GM12878 (cell line): Measurements from ENCODE around the gene COPE. TPM values are rescaled to one million over a fixed set of nuclear protein-coding genes. Genes with fewer than 3 reads are reported as not detected.

Source experiments
- CBX5 ChIP-seq: sonication (generic); IDR thresholded peaks from 2 replicates; pipeline ENCODE4 v1.6.1; 2016; ENCODE audit warnings: low read depth, moderate library complexity, mild to moderate bottlenecking, inconsistent platforms
- CHD2 ChIP-seq: IDR thresholded peaks from 2 replicates; pipeline ENCODE4 v1.6.1; 2011; ENCODE audit warnings: low read depth, low read length, improper control_type of control experiment, borderline replicate concordance
- CUX1 ChIP-seq: IDR thresholded peaks from 2 replicates; pipeline ENCODE4 v1.6.1; 2012; ENCODE audit warnings: improper control_type of control experiment, low read depth, low read length; ENCODE audit not compliant: insufficient replicate concordance
- FOS ChIP-seq: IDR thresholded peaks from 3 replicates; pipeline ENCODE4 v1.6.1; 2011; ENCODE audit warnings: borderline replicate concordance; ENCODE audit not compliant: insufficient read length; ENCODE audit errors: extremely low read depth
- GATAD2B ChIP-seq: fragments of 450-650 bp; conservative IDR thresholded peaks from 2 replicates; pipeline ENCODE4 v1.6.1; 2017; ENCODE audit warnings: low read depth, mild to moderate bottlenecking, moderate library complexity
- HDAC2 ChIP-seq: fragments of 200-600 bp; sonication (generic); IDR thresholded peaks from 2 replicates; pipeline ENCODE4 v1.6.1; 2017
- IRF4 ChIP-seq: IDR thresholded peaks from 2 replicates; pipeline ENCODE4 v1.6.1; 2011; ENCODE audit warnings: low read depth, low read length
- KDM1A ChIP-seq: fragments of 200-600 bp; sonication (generic); IDR thresholded peaks from 2 replicates; pipeline ENCODE4 v1.6.1; 2016; ENCODE audit warnings: borderline replicate concordance
- NFXL1 ChIP-seq: fragments of 450-650 bp; IDR thresholded peaks from 2 replicates; pipeline ENCODE4 v1.6.1; 2017; ENCODE audit warnings: antibody characterized with exemption, mild to moderate bottlenecking, borderline replicate concordance
- NFYA ChIP-seq: IDR thresholded peaks from 2 replicates; pipeline ENCODE4 v1.6.1; 2011; ENCODE audit warnings: low read depth, mild to moderate bottlenecking, low read length, improper control_type of control experiment, borderline replicate concordance
- NFYB ChIP-seq: IDR thresholded peaks from 2 replicates; pipeline ENCODE4 v1.6.1; 2011; ENCODE audit warnings: low read depth, mild to moderate bottlenecking, low read length, improper control_type of control experiment, moderate library complexity; ENCODE audit not compliant: insufficient read depth
- NR2C2 ChIP-seq: IDR thresholded peaks from 2 replicates; pipeline ENCODE4 v1.6.1; 2011; ENCODE audit warnings: borderline replicate concordance, low read depth; ENCODE audit not compliant: control insufficient read depth, insufficient read length
- POLR2AphosphoS2 ChIP-seq: IDR thresholded peaks from 2 replicates; pipeline ENCODE4 v1.6.1; 2011; ENCODE audit warnings: low read depth, mild to moderate bottlenecking, low read length, improper control_type of control experiment, moderate library complexity
- RFX5 ChIP-seq: IDR thresholded peaks from 2 replicates; pipeline ENCODE4 v1.6.1; 2011; ENCODE audit warnings: low read depth, low read length, improper control_type of control experiment
- SIN3A ChIP-seq: IDR thresholded peaks from 2 replicates; pipeline ENCODE4 v1.6.1; 2012; ENCODE audit warnings: low read depth, low read length, improper control_type of control experiment
- SPI1 ChIP-seq: IDR thresholded peaks from 2 replicates; pipeline ENCODE4 v1.6.1; 2011; ENCODE audit warnings: low read depth, mild to moderate bottlenecking, low read length, moderate library complexity, borderline replicate concordance; ENCODE audit not compliant: insufficient read depth
- SRF ChIP-seq, 2 experiments: IDR thresholded peaks; 2 replicates each; pipeline ENCODE4 v1.6.1; 2011; ENCODE audit warnings: low read depth in 2 of 2, low read length in 2 of 2, mild to moderate bottlenecking in 1 of 2, moderate library complexity in 1 of 2
- STAT3 ChIP-seq: IDR thresholded peaks from 2 replicates; pipeline ENCODE4 v1.6.1; 2011; ENCODE audit warnings: low read depth, low read length, improper control_type of control experiment
- TCF3 ChIP-seq: IDR thresholded peaks from 2 replicates; pipeline ENCODE4 v1.6.1; 2012; ENCODE audit warnings: low read depth, mild to moderate bottlenecking, low read length, borderline replicate concordance; ENCODE audit not compliant: insufficient read depth
- WRNIP1 ChIP-seq: IDR thresholded peaks from 2 replicates; pipeline ENCODE4 v1.6.1; 2011; ENCODE audit warnings: low read depth, low read length, improper control_type of control experiment, borderline replicate concordance
- YY1 ChIP-seq: IDR thresholded peaks from 2 replicates; pipeline ENCODE4 v1.6.1; 2011; ENCODE audit warnings: low read depth, mild to moderate bottlenecking, low read length
- ZBTB4 ChIP-seq: fragments of 450-650 bp; formaldehyde crosslinking; IDR thresholded peaks from 2 replicates; pipeline ENCODE4 v1.4.0; 2022; ENCODE audit warnings: mild to moderate bottlenecking, moderate library complexity
- polyA plus RNA-seq, 11 experiments: library from polyadenylated mRNA; depleted of rRNA in 4 of 11; unstranded in 6 of 11; stranded (reverse) in 5 of 11; fragments of >200 nt; fragmentation: Nextera tagmentation in 4 of 11; fragmentation: Illumina TruSeq in 1 of 11; extraction: Ambion mirVana in 4 of 11; extraction: Trizol in 1 of 11; gene quantifications; 1 replicate in 1 of 11; 2 replicates in 10 of 11; pipeline versions ENCODE4 v1.2.1 to v1.2.3, GENCODE V29; 2011 to 2016; ENCODE audit warnings: inconsistent platforms in 2 of 11, missing spikeins in 2 of 11, low read depth in 1 of 11
- total RNA-seq, 4 experiments: library from RNA; depleted of rRNA in 3 of 4; stranded (reverse); fragments of >200 nt in 3 of 4; fragmentation: Illumina TruSeq in 1 of 4; extraction: Trizol in 1 of 4; gene quantifications; 2 replicates each; pipeline versions ENCODE4 v1.2.1 to v1.2.3, GENCODE V29; 2013 to 2021

The COPE gene
- total and polyA plus RNA-seq, 10 of the 15 experiments (the other 5 are each of a cell fraction or from before 2014, with no cell fraction given): 3.5 to 464 (median 222) TPM

- TF ChIP-seq NFYA (peak; percentile 45; the same call in 1 of the 2 replicates), KDM1A (no peak), CHD2 (peak; percentile 96), FOS (peak; percentile 41), WRNIP1 (no peak), NFXL1 (no peak), CBX5 (no peak), SRF (IDR thresholded peaks at IDR 0.05; ENCODE audit: low read depth in 2 of 2, low read length in 2 of 2) (peak; percentile 61 to 88), POLR2AphosphoS2 (peak; percentile 94), CUX1 (no peak), NFYB (peak; percentile 93), ZBTB4 (CRISPR knock-in tag) (no peak), IRF4 (0 out of 2 replicates have a peak, but pooled peaks have one; percentile 16), STAT3 (no peak), SPI1 (0 out of 2 replicates have a peak, but pooled peaks have one; percentile 13), SIN3A (peak; percentile 96), TCF3 (no peak), GATAD2B (peak; percentile 36; the same call in 1 of the 2 replicates), YY1 (peak; percentile 94), HDAC2 (peak; percentile 59; the same call in 1 of the 2 replicates), NR2C2 (no peak), RFX5 (no peak)
Measured at GRCh38 chr19:18919086-18919899, at the start of gene COPE, which contains the start of gene DDX49 (continued).
